Neural progenitor cell (in vitro differentiated cells): Measurements from ENCODE around the gene RAB5A. TPM values are rescaled to one million over a fixed set of nuclear protein-coding genes. Genes with fewer than 3 reads are reported as not detected.

ENCODE experiments used
- DNase-seq: peaks from one replicate; pipeline ENCODE4 v3.0.0-alpha.2; 2016; ENCODE audit warnings: low spot score
- H2AFZ ChIP-seq: fragments of 200-600 bp; sonication (generic); replicated peaks from 2 replicates; pipeline ENCODE4 v1.6.1; 2016; ENCODE audit warnings: antibody characterized with exemption
- H3F3A ChIP-seq: fragments of 200-600 bp; sonication (generic); 2 replicates; pipeline ENCODE4 v1.6.1; 2016; ENCODE audit warnings: antibody characterized with exemption, low read depth
- H3K27ac ChIP-seq: fragments of 200-600 bp; sonication (generic); 2 replicates; pipeline ENCODE4 v1.5.1; 2016; ENCODE audit warnings: mild to moderate bottlenecking
- H3K27me3 ChIP-seq: fragments of 200-600 bp; sonication (generic); 2 replicates; pipeline ENCODE4 v1.6.1; 2016; ENCODE audit warnings: mild to moderate bottlenecking, moderate library complexity
- H3K36me3 ChIP-seq: fragments of 200-600 bp; sonication (generic); 2 replicates; pipeline ENCODE4 v1.5.1; 2016
- H3K4me1 ChIP-seq: fragments of 200-600 bp; sonication (generic); 2 replicates; pipeline ENCODE4 v1.6.1; 2016; ENCODE audit warnings: mixed run types
- H3K4me2 ChIP-seq: fragments of 200-600 bp; sonication (generic); 2 replicates; pipeline ENCODE4 v1.6.1; 2016
- H3K4me3 ChIP-seq: fragments of 200-600 bp; sonication (generic); 2 replicates; pipeline ENCODE4 v1.5.1; 2016
- H3K79me2 ChIP-seq: fragments of 200-600 bp; sonication (generic); 2 replicates; pipeline ENCODE4 v1.6.1; 2016; ENCODE audit warnings: low read depth
- H3K9ac ChIP-seq: fragments of 200-600 bp; sonication (generic); 2 replicates; pipeline ENCODE4 v1.6.1; 2016
- H3K9me3 ChIP-seq: fragments of 200-600 bp; sonication (generic); 2 replicates; pipeline ENCODE4 v1.5.1; 2016; ENCODE audit warnings: low read depth
- H4K20me1 ChIP-seq: fragments of 200-600 bp; sonication (generic); 2 replicates; pipeline ENCODE4 v1.6.1; 2016; ENCODE audit warnings: low read depth
- H3K27ac Mint-ChIP-seq: 3 replicates; pipeline ENCODE4 v1.8.0; 2021; ENCODE audit warnings: mixed read lengths
- H3K27me3 Mint-ChIP-seq: 2 replicates; pipeline ENCODE4 v1.8.0; 2022; ENCODE audit warnings: low read depth, mild to moderate bottlenecking, inconsistent platforms, moderate library complexity, mixed read lengths; ENCODE audit not compliant: insufficient read depth
- H3K36me3 Mint-ChIP-seq: 3 replicates; pipeline ENCODE4 v1.8.0; 2021; ENCODE audit warnings: mixed read lengths
- H3K4me1 Mint-ChIP-seq: 3 replicates; pipeline ENCODE4 v1.8.0; 2021; ENCODE audit warnings: mixed read lengths
- H3K4me3 Mint-ChIP-seq: 3 replicates; pipeline ENCODE4 v1.8.0; 2021; ENCODE audit warnings: mild to moderate bottlenecking, moderate library complexity, mixed read lengths
- H3K9me3 Mint-ChIP-seq: 3 replicates; pipeline ENCODE4 v1.8.0; 2020; ENCODE audit warnings: mixed read lengths
- EZH2 ChIP-seq: fragments of 200-600 bp; sonication (generic); IDR thresholded peaks from 2 replicates; pipeline ENCODE4 v1.6.1; 2017; ENCODE audit warnings: antibody characterized with exemption, mild to moderate bottlenecking, moderate library complexity
- EZH2phosphoT487 ChIP-seq: fragments of 200-600 bp; sonication (generic); IDR thresholded peaks from 2 replicates; pipeline ENCODE4 v1.6.1; 2017; ENCODE audit warnings: antibody characterized with exemption
- total RNA-seq: library from RNA; depleted of rRNA; stranded (reverse); fragments of >200 nt; gene quantifications from 2 replicates; pipeline ENCODE4 v1.2.3, GENCODE V29; 2015; ENCODE audit warnings: low replicate concordance
- TF ChIP-seq, protein P1 (sequence below): fragments of 200-600 bp; sonication (generic); IDR thresholded peaks from 2 replicates; pipeline ENCODE4 v1.5.1; 2017; ENCODE audit warnings: antibody characterized with exemption, mild to moderate bottlenecking

Gene RAB5A
- total RNA-seq, 1 donor from 2014 or later, result 96.3 TPM

DNA sequence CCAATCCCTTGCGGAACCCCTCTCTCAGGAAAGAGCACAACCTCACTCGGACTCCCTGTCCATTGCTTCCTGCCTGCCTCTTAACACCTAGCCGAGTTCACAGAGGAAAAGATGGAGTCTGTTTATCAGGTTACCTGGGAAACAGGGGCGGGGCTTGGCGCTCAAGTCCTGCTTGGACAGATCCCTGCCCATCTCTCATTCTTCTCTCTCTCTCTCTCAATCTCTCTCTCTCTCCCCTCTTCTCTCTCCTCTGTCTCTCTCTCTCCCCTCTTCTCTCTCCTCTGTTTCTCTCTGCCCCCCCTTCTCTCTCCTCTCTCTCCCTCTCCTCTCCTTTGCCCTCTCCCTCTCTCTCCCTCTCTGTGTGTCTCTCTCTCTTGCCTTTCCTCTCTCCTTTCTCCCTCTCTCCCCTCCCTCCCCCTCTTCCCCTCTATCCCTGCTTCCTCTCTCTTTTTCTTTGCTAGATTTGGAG, 12.8 kb upstream of the RAB5A start, which contains the start of gene EFHB:
TSS of gene EFHB (minus strand) at position 120 of the 469 bp plus-strand sequence. CDS start 199 bp downstream, outside the sequence.
- Mint-ChIP-seq H3K4me3 (no peak within 1 kb of the TSS), H3K9me3 (no peaks in the 10 kb centered on the region), H3K27me3 (peaks cover 2% of the 10 kb centered on the region), H3K36me3 (no peaks in the 10 kb centered on the region), H3K27ac (peak within 1 kb of the TSS; percentile 61), H3K4me1 (peaks cover 7% of the 10 kb centered on the region)
- no peak within 1 kb of the TSS for H3K27ac ChIP-seq
- peak within 1 kb of the TSS; percentile 98 for H2AFZ ChIP-seq
- peak within 1 kb of the TSS; percentile 61 for H3K4me2 ChIP-seq
- H3K4me1 ChIP-seq, result peaks cover 6% of the 10 kb centered on the region
- peak; percentile 86 for DNase-seq
- no peaks in the 10 kb centered on the region for H3F3A ChIP-seq
- no peaks in the 10 kb centered on the region for H3K9me3 ChIP-seq
- peak within 1 kb of the TSS; percentile 30 for H3K4me3 ChIP-seq
- TF ChIP-seq EZH2 (no peak), EZH2phosphoT487 (no peak)
- TF ChIP-seq, protein P1, sequence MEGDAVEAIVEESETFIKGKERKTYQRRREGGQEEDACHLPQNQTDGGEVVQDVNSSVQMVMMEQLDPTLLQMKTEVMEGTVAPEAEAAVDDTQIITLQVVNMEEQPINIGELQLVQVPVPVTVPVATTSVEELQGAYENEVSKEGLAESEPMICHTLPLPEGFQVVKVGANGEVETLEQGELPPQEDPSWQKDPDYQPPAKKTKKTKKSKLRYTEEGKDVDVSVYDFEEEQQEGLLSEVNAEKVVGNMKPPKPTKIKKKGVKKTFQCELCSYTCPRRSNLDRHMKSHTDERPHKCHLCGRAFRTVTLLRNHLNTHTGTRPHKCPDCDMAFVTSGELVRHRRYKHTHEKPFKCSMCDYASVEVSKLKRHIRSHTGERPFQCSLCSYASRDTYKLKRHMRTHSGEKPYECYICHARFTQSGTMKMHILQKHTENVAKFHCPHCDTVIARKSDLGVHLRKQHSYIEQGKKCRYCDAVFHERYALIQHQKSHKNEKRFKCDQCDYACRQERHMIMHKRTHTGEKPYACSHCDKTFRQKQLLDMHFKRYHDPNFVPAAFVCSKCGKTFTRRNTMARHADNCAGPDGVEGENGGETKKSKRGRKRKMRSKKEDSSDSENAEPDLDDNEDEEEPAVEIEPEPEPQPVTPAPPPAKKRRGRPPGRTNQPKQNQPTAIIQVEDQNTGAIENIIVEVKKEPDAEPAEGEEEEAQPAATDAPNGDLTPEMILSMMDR, result no peak
- no peaks in the 10 kb centered on the region for H3K36me3 ChIP-seq
- no peak within 1 kb of the TSS for H3K9ac ChIP-seq
- no peaks in the 10 kb centered on the region for H3K27me3 ChIP-seq
- no peaks in the 10 kb centered on the region for H3K79me2 ChIP-seq
- H4K20me1 ChIP-seq, result no peaks in the 10 kb centered on the region

DNA sequence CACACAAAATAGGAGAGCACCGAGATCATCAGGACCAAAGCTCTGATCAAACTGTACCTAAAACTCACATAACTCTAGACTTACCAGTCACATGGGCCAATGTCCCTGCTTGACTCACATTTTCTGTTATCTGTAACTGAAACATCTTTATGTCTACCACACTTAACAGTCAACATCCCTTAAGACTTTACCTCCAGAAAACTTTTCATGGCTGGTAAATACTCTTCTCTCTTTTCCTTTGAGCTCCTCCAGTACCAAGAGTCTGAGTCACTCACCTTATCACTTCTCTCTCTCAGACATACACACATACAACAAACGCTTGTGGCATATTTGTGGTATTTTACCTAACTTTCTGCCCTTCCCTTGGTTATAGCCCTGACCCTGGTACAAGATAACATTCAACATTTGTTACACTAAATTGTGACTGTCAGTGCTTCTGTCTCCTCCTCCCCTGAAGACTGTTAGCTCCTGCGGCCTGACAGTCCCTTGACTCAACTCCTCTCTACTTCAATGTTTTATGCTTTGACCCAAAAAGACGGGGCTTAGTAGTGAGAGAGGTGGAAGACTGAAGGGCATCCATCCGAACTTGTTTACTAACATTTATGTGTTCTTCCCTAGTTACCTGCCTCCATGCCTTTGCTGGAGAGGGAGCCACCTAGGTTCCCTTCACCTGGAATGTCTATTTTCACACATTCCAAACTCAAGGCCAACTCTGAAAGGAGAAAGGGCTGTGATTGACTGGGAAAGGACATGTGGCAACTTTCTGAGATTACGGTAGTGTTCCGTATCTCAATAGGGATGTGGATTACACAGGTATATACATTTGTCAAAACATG, 9.2 kb upstream of the RAB5A start:
- H3K36me3 Mint-ChIP-seq, result no peaks in the 10 kb centered on the region
- no peak overlapping the region for H3K27ac Mint-ChIP-seq
- TF ChIP-seq EZH2 (no peak), EZH2phosphoT487 (no peak)
- TF ChIP-seq, protein P1, result no peak
- peaks cover 7% of the 10 kb centered on the region for H3K4me1 Mint-ChIP-seq
- no peak overlapping the region for H3K27ac ChIP-seq
- H3K9me3 Mint-ChIP-seq, result peaks cover 2% of the 10 kb centered on the region
- H3K4me3 Mint-ChIP-seq, result no peak overlapping the region
- no peak overlapping the region for H2AFZ ChIP-seq
- H3F3A ChIP-seq, result no peaks in the 10 kb centered on the region
- H4K20me1 ChIP-seq, result no peaks in the 10 kb centered on the region
- H3K27me3 Mint-ChIP-seq, result peaks cover 2% of the 10 kb centered on the region
- no peak overlapping the region for H3K4me2 ChIP-seq
- no peaks in the 10 kb centered on the region for H3K27me3 ChIP-seq
- no peaks in the 10 kb centered on the region for H3K79me2 ChIP-seq
- H3K4me1 ChIP-seq, result peaks cover 6% of the 10 kb centered on the region
- no peak overlapping the region for H3K9ac ChIP-seq
- DNase-seq, result no peak
- no peaks in the 10 kb centered on the region for H3K36me3 ChIP-seq
- no peaks in the 10 kb centered on the region for H3K9me3 ChIP-seq
- no peak overlapping the region for H3K4me3 ChIP-seq

DNA sequence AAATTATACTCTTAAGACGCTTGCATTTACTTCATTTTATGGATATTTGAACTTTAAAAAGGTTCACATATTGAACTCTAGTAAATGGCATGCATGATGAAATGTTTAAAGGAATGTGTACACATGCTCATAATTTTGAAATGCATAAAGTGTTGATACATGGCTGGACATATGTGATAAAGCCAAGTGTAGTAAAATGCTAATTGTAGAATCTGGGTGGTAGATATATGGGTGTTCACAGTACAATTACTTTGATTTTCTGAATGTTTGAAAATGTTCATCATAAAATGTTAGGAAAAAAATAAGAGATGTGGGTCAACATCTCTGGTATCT, 8.6 kb upstream of the RAB5A start:
- H3K9me3 ChIP-seq, result no peaks in the 10 kb centered on the region
- Mint-ChIP-seq H3K27ac (no peak overlapping the region), H3K9me3 (peaks cover 4% of the 10 kb centered on the region), H3K36me3 (peaks cover 2% of the 10 kb centered on the region), H3K4me1 (peaks cover 7% of the 10 kb centered on the region), H3K4me3 (no peak overlapping the region), H3K27me3 (peaks cover 2% of the 10 kb centered on the region)
- H3K36me3 ChIP-seq, result no peaks in the 10 kb centered on the region
- no peak overlapping the region for H3K4me3 ChIP-seq
- H3K9ac ChIP-seq, result no peak overlapping the region
- H4K20me1 ChIP-seq, result no peaks in the 10 kb centered on the region
- H2AFZ ChIP-seq, result no peak overlapping the region
- no peak overlapping the region for H3K4me2 ChIP-seq
- H3K4me1 ChIP-seq, result peaks cover 6% of the 10 kb centered on the region
- H3K27me3 ChIP-seq, result no peaks in the 10 kb centered on the region
- H3K27ac ChIP-seq, result no peak overlapping the region
- no peak for DNase-seq
- no peaks in the 10 kb centered on the region for H3K79me2 ChIP-seq
- no peaks in the 10 kb centered on the region for H3F3A ChIP-seq
- TF ChIP-seq EZH2phosphoT487, result no peak
- no peak for TF ChIP-seq EZH2
- TF ChIP-seq, protein P1, result no peak
